ENCODE data around the gene RANBP17. TPM values are rescaled to one million over a fixed set of nuclear protein-coding genes. Genes with fewer than 3 reads are reported as not detected.
A peak's percentile ranks its signal among the peaks of the same experiment; 100 is the strongest.
"Not testable (repeated sequence)": the region's sequence is repeated elsewhere in the genome, so short reads cannot be mapped to it uniquely, and the experiment has no call there.

RANBP17 gene
- total RNA-seq, 1 experiment from 2014 or later: 14.5 TPM

GRCh38 chr5:171291371-171291770, 429.6 kb downstream of the RANBP17 start:
- Histone ChIP-seq H3K27ac (no peak overlapping the region), H3K4me1 (replicated peaks; ENCODE audit: insufficient read depth) (peaks cover 15% of the 10 kb centered on the region), H3K4me2 (no peak overlapping the region), H4K20me1 (ENCODE audit: insufficient read depth) (no peaks in the 10 kb centered on the region), H3K4me3 (no peak overlapping the region), H3K9me2 (ENCODE audit: insufficient read depth) (no peaks in the 10 kb centered on the region), H3K79me2 (ENCODE audit: low read depth) (no peaks in the 10 kb centered on the region), H3K9me3 (ENCODE audit: insufficient read depth, low read depth) (no peaks in the 10 kb centered on the region), H3F3A (ENCODE audit: insufficient read depth, low read depth) (peaks cover 8% of the 10 kb centered on the region; the same call in 1 of the 2 replicates), H3K36me3 (ENCODE audit: low read depth) (no peaks in the 10 kb centered on the region), H3K27me3 (ENCODE audit: insufficient read depth, low read depth) (no peaks in the 10 kb centered on the region), H2AFZ (no peak overlapping the region)
- ChIA-PET CTCF (no interaction called here), POLR2A (ENCODE audit: unreplicated experiment) (no interaction called here)
- intact Hi-C loops (cut with micrococcal nuclease; ENCODE audit: unreplicated experiment): no loop called here
- TF ChIP-seq EZH2 (IDR thresholded peaks at IDR 0.05; ENCODE audit: low read depth) (no peak), CTCF (conservative IDR thresholded peaks at IDR 0.05) (no peak)
- DNase-seq: no peak
- no TSS peak for BruUV-seq (replicated peaks)

GRCh38 chr5:171295299-171295698, 433.5 kb downstream of the RANBP17 start:
- no TSS peak for BruUV-seq (replicated peaks)
- Histone ChIP-seq H3K4me2 (peak overlapping the region; percentile 33), H3K9me2 (ENCODE audit: insufficient read depth) (no peaks in the 10 kb centered on the region), H3K36me3 (ENCODE audit: low read depth) (no peaks in the 10 kb centered on the region), H3K27me3 (ENCODE audit: insufficient read depth, low read depth) (no peaks in the 10 kb centered on the region), H3F3A (ENCODE audit: insufficient read depth, low read depth) (peaks cover 8% of the 10 kb centered on the region; the same call in 1 of the 2 replicates), H4K20me1 (ENCODE audit: insufficient read depth) (no peaks in the 10 kb centered on the region), H2AFZ (no peak overlapping the region), H3K9me3 (ENCODE audit: insufficient read depth, low read depth) (no peaks in the 10 kb centered on the region), H3K27ac (peak overlapping the region; percentile 20; the same call in 1 of the 2 replicates), H3K4me3 (no peak overlapping the region), H3K4me1 (replicated peaks; ENCODE audit: insufficient read depth) (peaks cover 18% of the 10 kb centered on the region), H3K79me2 (ENCODE audit: low read depth) (no peaks in the 10 kb centered on the region)
- DNase-seq: peak in 1 of 2 experiments; percentile 46
- intact Hi-C loops (cut with micrococcal nuclease; ENCODE audit: unreplicated experiment): no loop called here
- TF ChIP-seq EZH2 (IDR thresholded peaks at IDR 0.05; ENCODE audit: low read depth) (no peak), CTCF (conservative IDR thresholded peaks at IDR 0.05) (no peak)
- CTCF ChIA-PET: no interaction called here
- POLR2A ChIA-PET (ENCODE audit: unreplicated experiment): interaction anchor here (0.5 to 0.6 kb wide), 3 partner anchors 64 to 261 kb away, joined by 5 to 35 read pairs (median 7); no protein-coding TSS in a partner anchor

GRCh38 chr5:171295801-171296200, 434.0 kb downstream of the RANBP17 start:
- Histone ChIP-seq H3K27ac (0 out of 2 replicates have a peak overlapping the region, but pooled peaks have one; percentile 20), H3K9me2 (ENCODE audit: insufficient read depth) (no peaks in the 10 kb centered on the region), H3K36me3 (ENCODE audit: low read depth) (no peaks in the 10 kb centered on the region), H2AFZ (no peak overlapping the region), H3K4me3 (no peak overlapping the region), H3K4me1 (replicated peaks; ENCODE audit: insufficient read depth) (peaks cover 18% of the 10 kb centered on the region), H4K20me1 (ENCODE audit: insufficient read depth) (no peaks in the 10 kb centered on the region; the same call in 1 of the 2 replicates), H3K9me3 (ENCODE audit: insufficient read depth, low read depth) (no peaks in the 10 kb centered on the region), H3F3A (ENCODE audit: insufficient read depth, low read depth) (peaks cover 8% of the 10 kb centered on the region; the same call in 1 of the 2 replicates), H3K4me2 (peak overlapping the region; percentile 33), H3K79me2 (ENCODE audit: low read depth) (no peaks in the 10 kb centered on the region), H3K27me3 (ENCODE audit: insufficient read depth, low read depth) (no peaks in the 10 kb centered on the region)
- ChIA-PET POLR2A (ENCODE audit: unreplicated experiment) (interaction anchor here (0.5 kb wide), 1 partner anchor 76 kb away, joined by 35 read pairs; no protein-coding TSS in a partner anchor), CTCF (no interaction called here)
- intact Hi-C loops (cut with micrococcal nuclease; ENCODE audit: unreplicated experiment): no loop called here
- BruUV-seq (replicated peaks): no TSS peak
- DNase-seq: peak; percentile 55 to 84
- TF ChIP-seq CTCF (conservative IDR thresholded peaks at IDR 0.05) (no peak), EZH2 (IDR thresholded peaks at IDR 0.05; ENCODE audit: low read depth) (no peak)

GRCh38 chr5:171297941-171298340, 436.1 kb downstream of the RANBP17 start:
- H3K27me3 ChIP-seq (ENCODE audit: insufficient read depth, low read depth); POLR2A ChIA-PET (ENCODE audit: unreplicated experiment); H2AFZ ChIP-seq; H3K9me3 ChIP-seq (ENCODE audit: insufficient read depth, low read depth); H3K9me2 ChIP-seq (ENCODE audit: insufficient read depth); H3K79me2 ChIP-seq (ENCODE audit: low read depth); DNase-seq; intact Hi-C loops (cut with micrococcal nuclease; ENCODE audit: unreplicated experiment); H3F3A ChIP-seq (ENCODE audit: insufficient read depth, low read depth); H3K4me2 ChIP-seq; CTCF ChIA-PET; H3K36me3 ChIP-seq (ENCODE audit: low read depth); H4K20me1 ChIP-seq (ENCODE audit: insufficient read depth); H3K4me3 ChIP-seq; BruUV-seq (replicated peaks); H3K27ac ChIP-seq: not testable (repeated sequence)
- H3K4me1 ChIP-seq (replicated peaks; ENCODE audit: insufficient read depth): peaks cover 18% of the 10 kb centered on the region

Data from PC-9 (cell line).